Cardiac fibroblast (primary cell): Measurements from ENCODE around the gene FAM107B.
A peak's percentile ranks its signal among the peaks of the same experiment; 100 is the strongest.
"Not testable (repeated sequence)": the region's sequence is repeated elsewhere in the genome, so short reads cannot be mapped to it uniquely, and the experiment has no call there.

Experiments
- DNase-seq, 2 donors: peaks; one replicate each; pipeline versions ENCODE4 v3.0.0 to v3.0.0-alpha.2; 2010; ENCODE audit warnings: low read depth in 2 of 2
- H3K4me3 ChIP-seq, 2 donors: replicated peaks in 1 of 2; 1 replicate in 1 of 2; 2 replicates in 1 of 2; pipeline ENCODE4 v1.5.1; 2011; ENCODE audit warnings: low read depth in 2 of 2, low read length in 2 of 2, mild to moderate bottlenecking in 2 of 2, moderate library complexity in 1 of 2
- TF ChIP-seq, protein P1 (sequence below): IDR thresholded peaks from one replicate; pipeline ENCODE4 v1.5.1; 2011; ENCODE audit warnings: low read depth, mild to moderate bottlenecking, low read length, inconsistent platforms

Gene FAM107B

DNA sequence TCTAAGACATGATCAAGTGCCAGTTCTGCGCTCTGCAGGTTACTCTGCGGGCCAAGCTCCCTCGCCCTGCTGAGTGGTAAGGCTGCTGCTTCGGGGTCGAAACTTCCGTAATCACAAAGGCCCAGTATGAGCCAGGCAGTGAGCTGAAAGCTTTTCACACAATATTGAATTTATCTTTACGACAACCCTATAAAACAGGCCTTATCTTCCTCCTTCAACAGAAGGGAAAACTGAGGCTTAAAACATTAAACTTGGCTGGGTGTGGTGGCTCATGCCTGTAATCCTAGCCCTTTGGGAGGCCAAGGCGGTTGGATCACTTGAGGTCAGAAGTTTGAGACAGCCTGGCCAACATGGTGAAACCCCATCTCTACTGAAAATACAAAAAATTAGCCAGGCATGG lies 83.3 kb downstream of the FAM107B start:
- no peak for DNase-seq
- TF ChIP-seq, protein P1, sequence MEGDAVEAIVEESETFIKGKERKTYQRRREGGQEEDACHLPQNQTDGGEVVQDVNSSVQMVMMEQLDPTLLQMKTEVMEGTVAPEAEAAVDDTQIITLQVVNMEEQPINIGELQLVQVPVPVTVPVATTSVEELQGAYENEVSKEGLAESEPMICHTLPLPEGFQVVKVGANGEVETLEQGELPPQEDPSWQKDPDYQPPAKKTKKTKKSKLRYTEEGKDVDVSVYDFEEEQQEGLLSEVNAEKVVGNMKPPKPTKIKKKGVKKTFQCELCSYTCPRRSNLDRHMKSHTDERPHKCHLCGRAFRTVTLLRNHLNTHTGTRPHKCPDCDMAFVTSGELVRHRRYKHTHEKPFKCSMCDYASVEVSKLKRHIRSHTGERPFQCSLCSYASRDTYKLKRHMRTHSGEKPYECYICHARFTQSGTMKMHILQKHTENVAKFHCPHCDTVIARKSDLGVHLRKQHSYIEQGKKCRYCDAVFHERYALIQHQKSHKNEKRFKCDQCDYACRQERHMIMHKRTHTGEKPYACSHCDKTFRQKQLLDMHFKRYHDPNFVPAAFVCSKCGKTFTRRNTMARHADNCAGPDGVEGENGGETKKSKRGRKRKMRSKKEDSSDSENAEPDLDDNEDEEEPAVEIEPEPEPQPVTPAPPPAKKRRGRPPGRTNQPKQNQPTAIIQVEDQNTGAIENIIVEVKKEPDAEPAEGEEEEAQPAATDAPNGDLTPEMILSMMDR, result no peak
- no peak overlapping the region for H3K4me3 ChIP-seq

DNA sequence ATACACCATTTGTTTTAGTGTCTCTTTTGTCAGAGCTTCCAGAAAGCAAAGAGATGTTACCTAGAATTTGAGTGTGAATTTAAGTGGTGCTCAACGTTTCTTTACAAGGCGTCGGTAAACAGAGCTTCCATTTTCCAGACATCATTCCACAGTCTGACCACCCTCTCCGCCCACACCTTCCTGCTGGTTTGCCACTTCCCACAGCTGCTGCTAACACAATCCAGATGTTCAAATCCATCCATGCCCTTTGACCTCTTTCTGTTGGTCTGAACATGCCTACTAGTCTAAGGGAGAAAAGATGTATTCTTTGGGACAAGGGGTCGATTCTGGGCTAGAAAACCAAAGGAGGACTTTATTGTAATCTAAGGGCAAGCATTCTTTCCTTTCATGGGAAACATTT lies 86.1 kb downstream of the FAM107B start:
- TF ChIP-seq, protein P1, result no peak
- peak; percentile 46 to 79 for DNase-seq

DNA sequence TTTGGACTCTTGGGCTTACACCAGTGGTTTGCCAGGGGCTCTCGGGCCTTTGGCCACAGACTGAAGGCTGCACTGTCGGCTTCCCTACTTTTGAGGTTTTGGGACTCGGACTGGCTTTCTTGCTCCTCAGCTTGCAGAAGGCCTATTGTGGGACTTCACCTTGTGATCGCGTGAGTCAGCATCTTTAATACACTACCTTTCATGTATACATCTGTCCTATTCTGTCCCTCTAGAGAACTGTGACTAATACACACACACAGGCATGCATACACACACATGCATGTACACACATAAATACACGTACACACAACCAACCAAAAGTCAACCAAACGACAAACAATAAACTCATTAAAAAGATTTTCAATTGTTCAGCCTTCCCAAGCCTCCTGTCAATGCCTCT lies 86.5 kb downstream of the FAM107B start:
- H3K4me3 ChIP-seq, result not testable (repeated sequence)
- DNase-seq, result peak in 1 of 2 donors; percentile 40

More for the DNA sequence above, 86.1 kb downstream of the FAM107B start:
- no peak overlapping the region for H3K4me3 ChIP-seq

DNA sequence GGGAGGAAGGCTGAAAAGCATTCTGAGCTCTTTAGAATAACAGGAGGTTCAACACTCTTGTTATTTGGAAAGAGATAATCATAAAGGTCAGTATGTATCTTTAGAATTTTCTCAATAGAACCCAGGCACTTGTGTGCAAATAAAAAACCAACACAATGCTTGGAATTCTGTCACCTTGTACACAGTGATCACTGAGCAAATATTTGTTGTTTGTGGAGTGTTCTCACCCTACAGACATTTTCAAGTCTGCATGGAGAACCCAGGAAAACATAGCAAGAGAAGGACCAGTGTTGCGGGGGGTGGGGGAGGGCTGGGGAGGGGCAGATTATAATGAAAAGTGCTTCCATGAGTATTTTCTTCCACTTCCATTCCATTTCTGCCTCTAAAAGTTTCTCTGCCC lies 87.4 kb downstream of the FAM107B start:
- TF ChIP-seq, protein P1, result no peak
- H3K4me3 ChIP-seq, result no peak overlapping the region
- no peak for DNase-seq

DNA sequence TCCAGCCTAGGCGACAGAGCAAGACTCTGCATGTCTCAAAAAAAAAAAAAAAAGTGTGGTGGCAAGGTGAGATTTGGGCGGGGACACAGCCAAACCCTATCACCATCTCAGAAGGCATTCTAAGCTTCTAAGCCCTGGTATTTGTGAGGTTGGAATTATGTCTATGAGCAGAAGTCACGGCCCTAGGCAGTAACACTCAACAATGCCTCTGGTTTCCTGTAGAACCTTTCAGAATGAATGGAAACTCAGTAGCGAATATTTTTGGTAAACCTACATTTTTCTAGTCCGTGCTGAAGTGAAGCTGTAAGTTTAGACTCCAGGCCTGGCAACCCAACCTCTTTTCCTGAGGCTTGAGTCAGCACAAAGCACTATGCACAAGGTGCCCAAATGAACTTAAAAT lies 88.3 kb downstream of the FAM107B start:
- TF ChIP-seq, protein P1, result no peak
- no peak overlapping the region for H3K4me3 ChIP-seq
- no peak for DNase-seq

DNA sequence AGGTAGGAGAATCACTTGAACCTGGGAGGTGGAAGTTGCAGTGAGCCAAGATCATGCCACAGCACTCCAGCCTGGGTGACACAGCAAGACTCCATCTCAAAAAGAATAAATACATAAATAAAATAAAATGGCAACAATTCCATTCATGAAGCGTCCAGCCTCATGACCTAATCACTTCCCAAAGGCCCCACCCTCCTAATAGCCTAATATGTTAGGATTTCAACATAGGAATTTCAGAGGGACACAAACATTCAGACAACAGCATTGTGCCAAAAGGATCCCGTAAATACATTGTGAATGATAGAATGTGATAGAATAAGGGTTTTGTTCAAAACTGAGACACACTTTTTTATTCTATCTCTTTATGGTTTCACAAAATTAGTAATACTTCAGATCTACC lies 90.3 kb downstream of the FAM107B start:
- DNase-seq, result peak; percentile 5 to 43
- no peak overlapping the region for H3K4me3 ChIP-seq
- TF ChIP-seq, protein P1, result no peak

DNA sequence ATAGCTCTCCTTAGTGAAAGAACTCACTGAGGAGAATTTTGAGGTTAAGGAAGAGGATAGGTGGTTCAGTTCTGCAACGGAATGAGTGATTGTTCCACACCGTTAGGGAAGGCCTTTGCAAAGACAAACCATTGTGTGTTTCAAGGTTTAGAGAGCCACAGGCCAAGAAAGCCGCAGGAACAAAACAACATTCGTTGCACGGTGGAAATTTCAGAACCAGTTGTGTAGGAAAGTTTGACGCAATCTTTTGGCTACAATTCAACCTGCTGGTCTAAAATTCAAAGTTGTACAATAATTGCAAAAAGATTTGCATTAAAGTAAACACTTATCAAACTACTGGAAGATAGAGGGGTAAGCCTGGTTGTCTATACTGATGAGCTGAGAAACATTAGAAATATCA lies 91.4 kb downstream of the FAM107B start:
- peak in 1 of 2 donors; percentile 19 for DNase-seq
- TF ChIP-seq, protein P1, result no peak

More for the DNA sequence above, 91.4 kb downstream of the FAM107B start:
- H3K4me3 ChIP-seq, result no peak overlapping the region
